Astrocyte of the hippocampus (primary cell): Measurements from ENCODE around the gene CXorf51A.
"Not testable (repeated sequence)": the region's sequence is repeated elsewhere in the genome, so short reads cannot be mapped to it uniquely, and the experiment has no call there.

Source experiments
- DNase-seq: peaks from one replicate; pipeline ENCODE4 v3.0.0; 2011; ENCODE audit warnings: low read depth, low spot score

CXorf51A gene

DNA sequence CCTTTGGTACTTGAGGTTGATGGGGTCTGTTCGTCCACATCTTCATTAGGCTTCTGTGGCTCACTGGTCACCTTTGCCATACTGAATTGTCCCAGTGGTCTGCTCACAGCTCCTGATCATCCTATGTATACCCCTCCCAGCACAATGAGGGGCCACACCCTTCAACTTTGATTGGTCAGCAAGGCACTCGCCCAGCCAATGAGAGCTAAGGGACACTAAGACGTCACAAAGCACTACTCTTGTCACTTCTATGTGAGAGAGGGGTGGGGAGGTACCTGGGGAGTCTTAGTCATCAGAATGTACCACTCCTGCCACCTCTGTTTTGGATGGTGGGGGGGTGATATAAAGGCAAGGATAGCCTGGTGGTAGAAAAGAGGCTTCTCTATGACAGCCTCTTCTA lies at the start of gene CXorf51A:
TSS of gene CXorf51A (minus strand) at position 101 of the 400 bp plus-strand sequence. CDS start at position 80, 21 bp downstream.
- DNase-seq = not testable (repeated sequence)

- DNase-seq = no peak
Observed at GRCh38 chrX:146863566-146863965, 49.0 kb upstream of the CXorf51A start.

- no peak for DNase-seq
Observed at GRCh38 chrX:146854281-146854680, 39.7 kb upstream of the CXorf51A start.

GRCh38 chrX:146831994-146832393 lies 17.4 kb upstream of the CXorf51A start:
- no peak for DNase-seq

DNA sequence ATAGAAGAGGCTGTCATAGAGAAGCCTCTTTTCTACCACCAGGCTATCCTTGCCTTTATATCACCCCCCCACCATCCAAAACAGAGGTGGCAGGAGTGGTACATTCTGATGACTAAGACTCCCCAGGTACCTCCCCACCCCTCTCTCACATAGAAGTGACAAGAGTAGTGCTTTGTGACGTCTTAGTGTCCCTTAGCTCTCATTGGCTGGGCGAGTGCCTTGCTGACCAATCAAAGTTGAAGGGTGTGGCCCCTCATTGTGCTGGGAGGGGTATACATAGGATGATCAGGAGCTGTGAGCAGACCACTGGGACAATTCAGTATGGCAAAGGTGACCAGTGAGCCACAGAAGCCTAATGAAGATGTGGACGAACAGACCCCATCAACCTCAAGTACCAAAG lies 5.1 kb downstream of the CXorf51A start, which contains the start of gene CXorf51B:
TSS of gene CXorf51B (plus strand) at position 301 of the 400 bp plus-strand sequence. CDS start at position 322, 21 bp downstream.
- DNase-seq = not testable (repeated sequence)
